Psoas muscle (tissue), 8 donors: Measurements from ENCODE around the gene FAM162B. TPM values are rescaled to one million over a fixed set of nuclear protein-coding genes. Genes with fewer than 3 reads are reported as not detected.

ENCODE experiments used
- ATAC-seq, 4 donors: fragments of 200-7000 bp; cut with Tn5 transposase; one replicate each; pipeline ENCODE4 v1.9.1; 2020; ENCODE audit warnings: moderate library complexity in 3 of 4, mild to moderate bottlenecking in 2 of 4
- DNase-seq, 2 donors: peaks; one replicate each; pipeline ENCODE4 v3.0.0-alpha.2; 2020
- H3K27ac ChIP-seq: fragments of 200-600 bp; one replicate; pipeline ENCODE4 v1.8.0; 2022
- H3K27me3 ChIP-seq, 3 donors: fragments of 200-600 bp in 1 of 3; one replicate each; pipeline versions ENCODE4 v1.6.1 to v1.8.0; 2013 to 2022; ENCODE audit warnings: low read length in 2 of 3, mild to moderate bottlenecking in 2 of 3, moderate library complexity in 1 of 3; ENCODE audit not compliant: insufficient read depth in 3 of 3
- H3K36me3 ChIP-seq, 2 donors: fragments of 200-600 bp in 1 of 2; one replicate each; pipeline versions ENCODE4 v1.6.1 to v1.8.0; 2013 to 2022; ENCODE audit warnings: low read depth in 1 of 2, mild to moderate bottlenecking in 1 of 2, moderate library complexity in 1 of 2; ENCODE audit not compliant: insufficient read depth in 1 of 2
- H3K4me1 ChIP-seq: fragments of 200-600 bp; one replicate; pipeline ENCODE4 v1.8.0; 2022
- H3K4me3 ChIP-seq: fragments of 200-600 bp; one replicate; pipeline ENCODE4 v1.8.0; 2022; ENCODE audit warnings: mild to moderate bottlenecking
- H3K9me3 ChIP-seq: fragments of 200-600 bp; one replicate; pipeline ENCODE4 v1.8.0; 2022
- CTCF ChIP-seq: fragments of 200-600 bp; IDR thresholded peaks from one replicate; pipeline ENCODE4 v1.8.0; 2022; ENCODE audit warnings: antibody characterized with exemption
- WGBS, 3 donors: extraction: QIAGEN DNeasy Blood & Tissue Kit; methylation state at CpG; one replicate each; pipeline versions ENCODE4 v1.1.6 to v1.1.7; 2013; 5-methylcytosine and 5-hydroxymethylcytosine counted together
- intact Hi-C, 2 donors: fragments of 100-400 bp; cut with DNase I; formaldehyde crosslinking; loops; one replicate each; pipeline versions ENCODE4 v1.11.0 to v1.14.2; 2022
- polyA plus RNA-seq, 3 donors: library from polyadenylated mRNA; stranded (reverse); fragments of 200-250 nt; gene quantifications; one replicate each; pipeline ENCODE4 v1.2.3, GENCODE V29; 2013
- total RNA-seq, 4 donors: library from RNA; stranded (reverse); fragmentation: NEBNext Ultra II Directional in 2 of 4; extraction: Animal tissue kit (Norgen Biotek cat#: 25700) in 2 of 4; gene quantifications; one replicate each; pipeline versions ENCODE4 v1.2.1 to v1.2.4, GENCODE V29; 2021 to 2023
- donor health status: healthy with polysubstance abuse.
- donor health status: DM: no; HTN: no; CAD: no; lungs with moderate emphysema.
- donor health status: Bipolar disorder and iron deficiency.
- donor health status: healthy.
- donor health status: DM: yes; HTN: yes; CAD: no.
- donor health status: DM: no; HTN: no; CAD: no.
- donor health status: DM: no; HTN: no; CAD: no.
- donor health status: DM: yes; HTN: yes; CAD: no.

Gene FAM162B
- total and polyA plus RNA-seq, 7 donors = 1.8 to 7.7 (median 2.8) TPM

- DNase-seq (no peak), ATAC-seq (no peak)
- intact Hi-C loops = no loop called here
- H3K27me3 ChIP-seq = peaks cover 0 to 30% (median 7%) of the 10 kb centered on the region in 3 donors
- no peaks in the 10 kb centered on the region for H3K4me1 ChIP-seq
- H3K36me3 ChIP-seq = no peaks in the 10 kb centered on the region
- no peaks in the 10 kb centered on the region for H3K9me3 ChIP-seq
- 73 to 85% (median 84%) methylated on average over 11 of the region's 11 CpGs for WGBS, 3 donors
- peak overlapping the region; percentile 50 for H3K27ac ChIP-seq
- TF ChIP-seq CTCF = no peak
- H3K4me3 ChIP-seq = peak overlapping the region; percentile 69
These were observed 1.5 kb downstream of the FAM162B start for GRCh38 chr6:116763906-116764628.

- no peak for ATAC-seq
- Histone ChIP-seq H3K27me3 (peaks cover 0 to 30% (median 7%) of the 10 kb centered on the region in 3 donors), H3K4me3 (no peak overlapping the region)
These were observed 2.5 kb downstream of the FAM162B start for GRCh38 chr6:116763048-116763447.

GRCh38 chr6:116762235-116762634 lies 3.3 kb downstream of the FAM162B start:
- Histone ChIP-seq H3K9me3 (no peaks in the 10 kb centered on the region), H3K27ac (no peak overlapping the region), H3K27me3 (peaks cover 3 to 30% (median 7%) of the 10 kb centered on the region in 3 donors), H3K4me1 (no peaks in the 10 kb centered on the region), H3K4me3 (no peak overlapping the region), H3K36me3 (no peaks in the 10 kb centered on the region)
- ATAC-seq (no peak), DNase-seq (no peak)
- TF ChIP-seq CTCF = no peak
- intact Hi-C loops = no loop called here
- WGBS, 3 donors = 82 to 97% (median 95%) methylated on average over 1 of the region's 1 CpG

More at GRCh38 chr6:116763048-116763447, 2.5 kb downstream of the FAM162B start:
- Histone ChIP-seq H3K4me1 (no peaks in the 10 kb centered on the region), H3K9me3 (no peaks in the 10 kb centered on the region), H3K36me3 (no peaks in the 10 kb centered on the region), H3K27ac (no peak overlapping the region)
- no peak for DNase-seq
- intact Hi-C loops = no loop called here
- TF ChIP-seq CTCF = no peak

- intact Hi-C loops = no loop called here
- H3K4me1 ChIP-seq = no peaks in the 10 kb centered on the region
- DNase-seq = no peak
These were observed 3.7 kb downstream of the FAM162B start for GRCh38 chr6:116761779-116762178.

More at GRCh38 chr6:116761779-116762178, 3.7 kb downstream of the FAM162B start:
- no peak for TF ChIP-seq CTCF
- Histone ChIP-seq H3K36me3 (no peaks in the 10 kb centered on the region), H3K9me3 (no peaks in the 10 kb centered on the region), H3K27ac (no peak overlapping the region), H3K4me3 (no peak overlapping the region), H3K27me3 (peaks cover 3 to 26% (median 7%) of the 10 kb centered on the region in 3 donors)
- ATAC-seq = no peak
- WGBS, 3 donors = 54 to 61% (median 60%) methylated on average over 4 of the region's 4 CpGs
